A549 (cell line): ENCODE data around the gene NRXN3.

ENCODE experiments used
- CEBPB ChIP-seq, 2 experiments: fragments of >200 bp in 1 of 2; sonication (Bioruptor Twin) in 1 of 2; formaldehyde crosslinking in 1 of 2; IDR thresholded peaks; 2 replicates each; pipeline ENCODE4 v1.6.1; 2012 to 2016
- CTCF ChIP-seq: fragments of >200 bp; sonication (Bioruptor Twin); formaldehyde crosslinking; IDR thresholded peaks from 3 replicates; pipeline ENCODE4 v1.5.1; 2016
- KDM5A ChIP-seq: fragments of 200-600 bp; sonication (generic); IDR thresholded peaks from 2 replicates; pipeline ENCODE4 v1.6.1; 2016; ENCODE audit warnings: antibody characterized with exemption, mild to moderate bottlenecking
- MAZ ChIP-seq: fragments of 150-350 bp; IDR thresholded peaks from 2 replicates; pipeline ENCODE4 v1.6.1; 2014; ENCODE audit warnings: antibody characterized with exemption, low read depth, low read length, borderline replicate concordance
- POLR2A ChIP-seq: IDR thresholded peaks from 2 replicates; pipeline ENCODE4 v1.6.1; 2012; ENCODE audit warnings: mild to moderate bottlenecking, low read length
- ZC3H11A ChIP-seq: fragments of 450-650 bp; IDR thresholded peaks from 2 replicates; pipeline ENCODE4 v1.6.1; 2014; ENCODE audit warnings: antibody characterized with exemption, mild to moderate bottlenecking
- ZFP36 ChIP-seq: fragments of 450-650 bp; IDR thresholded peaks from 2 replicates; pipeline ENCODE4 v1.6.1; 2014; ENCODE audit warnings: borderline replicate concordance; ENCODE audit not compliant: partially characterized antibody

- no peak for TF ChIP-seq POLR2A
- no peak for TF ChIP-seq MAZ
- no peak for TF ChIP-seq CTCF
- no peak for TF ChIP-seq CEBPB (IDR thresholded peaks at IDR 0.05)
- TF ChIP-seq ZFP36 = no peak
- no peak for TF ChIP-seq KDM5A
- no peak for TF ChIP-seq ZC3H11A
Observed at GRCh38 chr14:79643132-79643531, 1473.0 kb downstream of the NRXN3 start.
